ENCODE measurements around the gene IWS1. TPM values are rescaled to one million over a fixed set of nuclear protein-coding genes. Genes with fewer than 3 reads are reported as not detected.

The IWS1 gene
- total RNA-seq, 1 experiment from 2014 or later: 70.5 TPM

DNA sequence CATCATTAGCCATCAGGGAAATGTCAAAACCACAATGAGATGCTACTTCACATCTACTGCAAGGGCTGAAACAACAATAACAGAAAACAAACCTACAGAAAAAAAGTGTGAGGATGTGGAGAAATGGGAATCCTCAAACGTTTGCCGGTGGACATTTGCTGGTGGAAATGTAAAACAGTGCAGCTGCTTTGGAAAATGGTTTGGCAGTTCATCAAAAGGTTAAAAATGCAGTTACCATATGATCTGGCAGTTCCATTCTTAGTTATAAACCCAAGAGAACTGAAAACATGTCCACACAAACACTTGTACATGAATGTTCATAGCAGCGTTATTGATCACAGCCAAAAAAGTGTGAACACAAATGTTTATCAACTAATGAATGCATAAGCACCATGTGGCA, 63.8 kb downstream of the IWS1 start:
- ChIA-PET POLR2A (no interaction called here), CTCF (no interaction called here)
- Mint-ChIP-seq H3K9me3 (no peaks in the 10 kb centered on the region), H3K4me3 (no peak overlapping the region), H3K4me1 (peaks cover 32% of the 10 kb centered on the region), H3K27ac (peak overlapping the region; percentile 80; the same call in 1 of the 2 replicates), H3K36me3 (peaks cover 3% of the 10 kb centered on the region; the same call in 1 of the 2 replicates), H3K27me3 (ENCODE audit: low read depth) (no peaks in the 10 kb centered on the region)
- ATAC-seq (no peak), DNase-seq (ENCODE audit: low spot score) (no peak)
- TF ChIP-seq ESRRA (CRISPR knock-in tag; IDR thresholded peaks at IDR 0.05; ENCODE audit: borderline replicate concordance): no peak
- TF ChIP-seq, protein P1, sequence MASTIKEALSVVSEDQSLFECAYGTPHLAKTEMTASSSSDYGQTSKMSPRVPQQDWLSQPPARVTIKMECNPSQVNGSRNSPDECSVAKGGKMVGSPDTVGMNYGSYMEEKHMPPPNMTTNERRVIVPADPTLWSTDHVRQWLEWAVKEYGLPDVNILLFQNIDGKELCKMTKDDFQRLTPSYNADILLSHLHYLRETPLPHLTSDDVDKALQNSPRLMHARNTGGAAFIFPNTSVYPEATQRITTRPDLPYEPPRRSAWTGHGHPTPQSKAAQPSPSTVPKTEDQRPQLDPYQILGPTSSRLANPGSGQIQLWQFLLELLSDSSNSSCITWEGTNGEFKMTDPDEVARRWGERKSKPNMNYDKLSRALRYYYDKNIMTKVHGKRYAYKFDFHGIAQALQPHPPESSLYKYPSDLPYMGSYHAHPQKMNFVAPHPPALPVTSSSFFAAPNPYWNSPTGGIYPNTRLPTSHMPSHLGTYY (CRISPR knock-in tag; IDR thresholded peaks at IDR 0.05): no peak
- no peak for TF ChIP-seq CREM (CRISPR knock-in tag; IDR thresholded peaks at IDR 0.05)
- TF ChIP-seq, protein P2, sequence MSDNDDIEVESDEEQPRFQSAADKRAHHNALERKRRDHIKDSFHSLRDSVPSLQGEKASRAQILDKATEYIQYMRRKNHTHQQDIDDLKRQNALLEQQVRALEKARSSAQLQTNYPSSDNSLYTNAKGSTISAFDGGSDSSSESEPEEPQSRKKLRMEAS (CRISPR knock-in tag; IDR thresholded peaks at IDR 0.05): no peak
- no peak for TF ChIP-seq FOXK1 (CRISPR knock-in tag; IDR thresholded peaks at IDR 0.05)
- no peak for TF ChIP-seq CTCF (IDR thresholded peaks at IDR 0.05)
- TF ChIP-seq SP1 (CRISPR knock-in tag; conservative IDR thresholded peaks at IDR 0.05): no peak
- TF ChIP-seq, protein P3, sequence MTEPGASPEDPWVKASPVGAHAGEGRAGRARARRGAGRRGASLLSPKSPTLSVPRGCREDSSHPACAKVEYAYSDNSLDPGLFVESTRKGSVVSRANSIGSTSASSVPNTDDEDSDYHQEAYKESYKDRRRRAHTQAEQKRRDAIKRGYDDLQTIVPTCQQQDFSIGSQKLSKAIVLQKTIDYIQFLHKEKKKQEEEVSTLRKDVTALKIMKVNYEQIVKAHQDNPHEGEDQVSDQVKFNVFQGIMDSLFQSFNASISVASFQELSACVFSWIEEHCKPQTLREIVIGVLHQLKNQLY (CRISPR knock-in tag; IDR thresholded peaks at IDR 0.05): no peak
- TF ChIP-seq ZMAT4 (CRISPR knock-in tag; IDR thresholded peaks at IDR 0.05): no peak
- TF ChIP-seq USF2 (CRISPR knock-in tag; IDR thresholded peaks at IDR 0.05): no peak
- TF ChIP-seq, protein P4, sequence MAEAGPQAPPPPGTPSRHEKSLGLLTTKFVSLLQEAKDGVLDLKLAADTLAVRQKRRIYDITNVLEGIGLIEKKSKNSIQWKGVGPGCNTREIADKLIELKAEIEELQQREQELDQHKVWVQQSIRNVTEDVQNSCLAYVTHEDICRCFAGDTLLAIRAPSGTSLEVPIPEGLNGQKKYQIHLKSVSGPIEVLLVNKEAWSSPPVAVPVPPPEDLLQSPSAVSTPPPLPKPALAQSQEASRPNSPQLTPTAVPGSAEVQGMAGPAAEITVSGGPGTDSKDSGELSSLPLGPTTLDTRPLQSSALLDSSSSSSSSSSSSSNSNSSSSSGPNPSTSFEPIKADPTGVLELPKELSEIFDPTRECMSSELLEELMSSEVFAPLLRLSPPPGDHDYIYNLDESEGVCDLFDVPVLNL (CRISPR knock-in tag; IDR thresholded peaks at IDR 0.05; ENCODE audit: borderline replicate concordance, low read depth): no peak
- TF ChIP-seq ZBTB21 (CRISPR knock-in tag; IDR thresholded peaks at IDR 0.05; ENCODE audit: borderline replicate concordance): no peak
- no peak for TF ChIP-seq NFYB (CRISPR knock-in tag; conservative IDR thresholded peaks at IDR 0.05; ENCODE audit: low read depth)

DNA sequence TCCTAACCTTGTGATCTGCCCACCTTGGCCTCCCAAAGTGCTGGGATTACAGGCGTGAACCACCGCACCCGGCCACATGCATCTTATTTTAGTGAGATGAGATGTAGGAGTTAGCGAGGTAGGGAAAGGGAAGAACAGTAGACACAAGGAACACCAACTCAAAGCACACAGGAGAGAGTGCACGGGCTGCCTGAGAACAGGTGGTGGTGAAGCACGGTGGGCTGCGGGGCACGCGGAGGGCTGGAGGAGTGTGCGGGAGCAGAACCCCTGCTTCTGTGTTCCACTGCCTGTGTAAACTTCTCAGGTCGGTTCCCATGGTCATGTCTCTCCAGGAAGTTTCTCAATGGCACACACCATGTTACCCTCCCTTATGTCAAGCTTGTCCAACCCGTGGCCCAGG, 69.3 kb downstream of the IWS1 start:
- CTCF ChIA-PET: interaction anchor here (2.0 kb wide), 1 partner anchor 42 kb away, joined by 11 read pairs; no protein-coding TSS in a partner anchor
- peak overlapping the region; percentile 85 for H3K27ac Mint-ChIP-seq
- TF ChIP-seq RELA (CRISPR knock-in tag; IDR thresholded peaks at IDR 0.05; ENCODE audit: borderline replicate concordance): no peak
- TF ChIP-seq, protein P5, sequence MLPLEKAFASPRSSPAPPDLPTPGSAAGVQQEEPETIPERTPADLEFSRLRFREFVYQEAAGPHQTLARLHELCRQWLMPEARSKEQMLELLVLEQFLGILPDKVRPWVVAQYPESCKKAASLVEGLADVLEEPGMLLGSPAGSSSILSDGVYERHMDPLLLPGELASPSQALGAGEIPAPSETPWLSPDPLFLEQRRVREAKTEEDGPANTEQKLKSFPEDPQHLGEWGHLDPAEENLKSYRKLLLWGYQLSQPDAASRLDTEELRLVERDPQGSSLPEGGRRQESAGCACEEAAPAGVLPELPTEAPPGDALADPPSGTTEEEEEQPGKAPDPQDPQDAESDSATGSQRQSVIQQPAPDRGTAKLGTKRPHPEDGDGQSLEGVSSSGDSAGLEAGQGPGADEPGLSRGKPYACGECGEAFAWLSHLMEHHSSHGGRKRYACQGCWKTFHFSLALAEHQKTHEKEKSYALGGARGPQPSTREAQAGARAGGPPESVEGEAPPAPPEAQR (CRISPR knock-in tag; IDR thresholded peaks at IDR 0.05): no peak
- TF ChIP-seq, protein P6, sequence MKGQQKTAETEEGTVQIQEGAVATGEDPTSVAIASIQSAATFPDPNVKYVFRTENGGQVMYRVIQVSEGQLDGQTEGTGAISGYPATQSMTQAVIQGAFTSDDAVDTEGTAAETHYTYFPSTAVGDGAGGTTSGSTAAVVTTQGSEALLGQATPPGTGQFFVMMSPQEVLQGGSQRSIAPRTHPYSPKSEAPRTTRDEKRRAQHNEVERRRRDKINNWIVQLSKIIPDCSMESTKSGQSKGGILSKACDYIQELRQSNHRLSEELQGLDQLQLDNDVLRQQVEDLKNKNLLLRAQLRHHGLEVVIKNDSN (CRISPR knock-in tag; IDR thresholded peaks at IDR 0.05): no peak
- TF ChIP-seq ZNF317 (CRISPR knock-in tag; IDR thresholded peaks at IDR 0.05; ENCODE audit: borderline replicate concordance, low read depth): no peak
- no peak for TF ChIP-seq PRRX2 (CRISPR knock-in tag; IDR thresholded peaks at IDR 0.05)
- no peak for TF ChIP-seq ZNF232 (CRISPR knock-in tag; IDR thresholded peaks at IDR 0.05)
- TF ChIP-seq FOXK1 (CRISPR knock-in tag; IDR thresholded peaks at IDR 0.05): no peak
- no peak for TF ChIP-seq MYBL2 (CRISPR knock-in tag; IDR thresholded peaks at IDR 0.05)
- TF ChIP-seq HMGXB4 (CRISPR knock-in tag; IDR thresholded peaks at IDR 0.05): no peak
- DNase-seq (ENCODE audit: low spot score) (no peak), ATAC-seq (no peak)
- 0 out of 2 replicates have a peak overlapping the region, but pooled peaks have one; percentile 17 for H3K4me3 Mint-ChIP-seq
- no peaks in the 10 kb centered on the region for H3K9me3 Mint-ChIP-seq
- no peaks in the 10 kb centered on the region for H3K36me3 Mint-ChIP-seq
- H3K4me1 Mint-ChIP-seq: peaks cover 36% of the 10 kb centered on the region
- H3K27me3 Mint-ChIP-seq (ENCODE audit: low read depth): no peaks in the 10 kb centered on the region
- POLR2A ChIA-PET: no interaction called here
